ENCODE measurements around the gene NOP53. TPM values are rescaled to one million over a fixed set of nuclear protein-coding genes. Genes with fewer than 3 reads are reported as not detected.
"Not testable (repeated sequence)": the region's sequence is repeated elsewhere in the genome, so short reads cannot be mapped to it uniquely, and the experiment has no call there.

The NOP53 gene
- total and polyA plus RNA-seq, 8 donors, result 130 to 557 (median 454) TPM

DNA sequence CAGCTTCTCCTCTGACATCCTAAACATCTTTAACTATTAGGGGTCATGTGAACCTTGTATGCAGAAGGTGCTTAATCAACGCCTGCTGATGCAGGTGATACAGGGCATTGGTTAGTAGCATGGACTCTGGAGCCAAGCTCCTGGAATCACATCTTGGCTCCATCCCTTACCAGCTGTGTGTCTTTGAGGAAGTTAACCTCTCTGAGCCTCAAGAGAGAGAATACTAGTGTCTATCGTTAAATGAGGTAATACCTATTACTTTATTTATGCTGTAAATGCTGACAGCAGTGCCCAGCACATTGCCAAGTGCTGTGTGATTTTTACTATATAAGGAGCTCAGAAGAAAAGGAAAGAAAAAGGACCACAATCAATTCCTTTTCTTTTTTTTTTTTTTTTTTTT lies 22.0 kb downstream of the NOP53 start:
- intact Hi-C loops (cut with DNase I), result no loop called here
- H3K27ac ChIP-seq, result no peak overlapping the region
- TF ChIP-seq, protein P1, sequence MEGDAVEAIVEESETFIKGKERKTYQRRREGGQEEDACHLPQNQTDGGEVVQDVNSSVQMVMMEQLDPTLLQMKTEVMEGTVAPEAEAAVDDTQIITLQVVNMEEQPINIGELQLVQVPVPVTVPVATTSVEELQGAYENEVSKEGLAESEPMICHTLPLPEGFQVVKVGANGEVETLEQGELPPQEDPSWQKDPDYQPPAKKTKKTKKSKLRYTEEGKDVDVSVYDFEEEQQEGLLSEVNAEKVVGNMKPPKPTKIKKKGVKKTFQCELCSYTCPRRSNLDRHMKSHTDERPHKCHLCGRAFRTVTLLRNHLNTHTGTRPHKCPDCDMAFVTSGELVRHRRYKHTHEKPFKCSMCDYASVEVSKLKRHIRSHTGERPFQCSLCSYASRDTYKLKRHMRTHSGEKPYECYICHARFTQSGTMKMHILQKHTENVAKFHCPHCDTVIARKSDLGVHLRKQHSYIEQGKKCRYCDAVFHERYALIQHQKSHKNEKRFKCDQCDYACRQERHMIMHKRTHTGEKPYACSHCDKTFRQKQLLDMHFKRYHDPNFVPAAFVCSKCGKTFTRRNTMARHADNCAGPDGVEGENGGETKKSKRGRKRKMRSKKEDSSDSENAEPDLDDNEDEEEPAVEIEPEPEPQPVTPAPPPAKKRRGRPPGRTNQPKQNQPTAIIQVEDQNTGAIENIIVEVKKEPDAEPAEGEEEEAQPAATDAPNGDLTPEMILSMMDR (IDR thresholded peaks at IDR 0.05), result no peak

DNA sequence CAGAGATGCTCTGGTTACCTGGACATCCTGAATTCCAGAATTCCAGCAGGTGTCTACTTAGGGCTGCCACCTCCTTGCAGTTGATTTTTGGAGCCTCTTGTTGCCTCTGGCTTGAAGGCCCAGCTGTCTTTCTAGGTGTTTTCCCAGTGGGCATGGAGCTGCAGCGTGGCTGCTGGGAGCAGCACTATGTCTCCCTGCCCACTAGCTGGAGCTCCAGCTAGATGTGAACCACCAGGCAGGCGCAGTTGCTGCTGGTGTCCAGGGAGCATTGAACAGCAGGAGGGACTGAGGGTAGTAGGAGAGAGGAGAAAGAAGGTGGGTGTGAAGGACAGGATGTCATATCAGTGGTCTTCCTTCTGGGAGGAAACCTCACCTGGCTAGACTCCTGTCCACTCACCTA lies 23.3 kb downstream of the NOP53 start:
- no peaks in the 10 kb centered on the region for H3K9me3 ChIP-seq
- H3K27ac ChIP-seq, result no peak overlapping the region
- no peaks in the 10 kb centered on the region for H3K36me3 ChIP-seq
- no peaks in the 10 kb centered on the region for H3K4me1 ChIP-seq
- DNase-seq (no peak), ATAC-seq (no peak)
- H3K4me3 ChIP-seq, result no peak overlapping the region
- H3K27me3 ChIP-seq, result no peaks in the 10 kb centered on the region
- intact Hi-C loops (cut with DNase I), result no loop called here
- TF ChIP-seq, protein P1 (IDR thresholded peaks at IDR 0.05), result no peak

More for the DNA sequence above, 22.0 kb downstream of the NOP53 start:
- DNase-seq, result no peak
- Histone ChIP-seq H3K36me3 (no peaks in the 10 kb centered on the region), H3K4me3 (no peak overlapping the region), H3K9me3 (no peaks in the 10 kb centered on the region), H3K4me1 (no peaks in the 10 kb centered on the region), H3K27me3 (no peaks in the 10 kb centered on the region)
- ATAC-seq, result no peak

DNA sequence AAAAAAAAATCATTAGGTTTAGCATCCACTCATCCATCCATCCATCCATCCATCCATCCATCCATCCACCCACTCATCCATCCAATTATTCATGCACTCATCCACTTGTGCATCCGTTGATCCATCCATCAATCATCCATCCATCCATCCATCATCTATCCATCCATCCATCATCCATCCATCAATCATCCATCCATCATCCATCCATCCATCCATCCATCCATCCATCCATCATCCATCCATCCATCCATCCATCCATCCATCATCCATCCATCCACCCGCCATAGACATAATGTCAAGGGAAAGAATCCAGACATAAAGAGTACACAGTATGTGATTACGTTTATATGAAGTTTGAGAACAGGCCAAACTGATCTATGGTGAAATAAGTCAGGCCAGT lies 24.2 kb downstream of the NOP53 start:
- intact Hi-C loops (cut with DNase I), result no loop called here

DNA sequence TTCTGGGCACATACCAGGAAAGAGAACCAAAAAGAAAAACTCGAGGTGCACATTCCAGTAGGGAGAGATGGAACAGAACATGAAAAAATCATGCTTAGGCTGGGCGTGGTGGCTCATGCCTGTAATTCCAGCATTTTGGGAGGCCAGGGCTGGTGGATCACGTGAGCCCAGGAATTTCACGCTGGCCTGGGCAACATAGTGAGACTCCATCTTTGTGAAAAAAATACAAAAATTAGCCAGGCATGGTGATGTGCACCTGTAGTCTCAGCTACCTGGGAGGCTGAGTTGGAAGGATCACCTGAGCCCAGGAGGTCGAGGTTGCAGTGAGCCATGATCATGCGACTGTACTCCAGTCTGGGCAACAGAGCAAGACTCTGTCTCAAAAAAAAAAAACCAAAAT lies 25.9 kb downstream of the NOP53 start:
- H3K36me3 ChIP-seq; H3K27ac ChIP-seq; H3K27me3 ChIP-seq; intact Hi-C loops (cut with DNase I); DNase-seq; H3K4me3 ChIP-seq; ATAC-seq; H3K4me1 ChIP-seq; H3K9me3 ChIP-seq: not testable (repeated sequence)

More for the DNA sequence above, 24.2 kb downstream of the NOP53 start:
- TF ChIP-seq, protein P1 (IDR thresholded peaks at IDR 0.05), result no peak
- DNase-seq, result no peak
- no peaks in the 10 kb centered on the region for H3K9me3 ChIP-seq
- H3K27me3 ChIP-seq, result no peaks in the 10 kb centered on the region
- no peaks in the 10 kb centered on the region for H3K4me1 ChIP-seq
- H3K4me3 ChIP-seq, result no peak overlapping the region
- ATAC-seq, result no peak
- no peak overlapping the region for H3K27ac ChIP-seq
- H3K36me3 ChIP-seq, result no peaks in the 10 kb centered on the region

DNA sequence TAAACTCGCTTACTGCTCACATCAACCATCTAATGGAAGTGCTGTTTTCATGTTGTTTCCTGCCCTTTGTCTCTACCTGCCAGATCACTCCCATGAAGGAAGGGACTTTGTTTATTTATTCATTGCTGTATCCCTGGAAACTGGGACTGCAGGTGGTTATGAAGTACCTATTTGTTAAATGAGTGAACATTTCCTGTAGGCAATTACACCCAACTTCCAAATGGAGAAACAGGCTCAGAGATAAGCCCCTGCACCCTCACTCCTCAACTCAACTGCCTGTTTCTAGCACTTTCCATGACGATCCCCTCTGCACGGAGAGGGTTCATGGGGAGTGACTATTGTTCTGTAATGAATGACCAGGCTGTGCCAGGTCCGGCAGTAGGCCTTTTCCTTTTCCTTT lies 31.2 kb downstream of the NOP53 start:
- H3K4me3 ChIP-seq, result no peak overlapping the region
- intact Hi-C loops (cut with DNase I), result no loop called here
- no peaks in the 10 kb centered on the region for H3K27me3 ChIP-seq
- H3K9me3 ChIP-seq, result no peaks in the 10 kb centered on the region
- TF ChIP-seq, protein P1 (IDR thresholded peaks at IDR 0.05), result no peak
- peak; percentile 35 for ATAC-seq
- peak overlapping the region; percentile 94 to 98 for H3K27ac ChIP-seq
- H3K36me3 ChIP-seq, result peaks cover 0 to 10% of the 10 kb centered on the region in 2 donors
- H3K4me1 ChIP-seq, result peaks cover 25 to 31% of the 10 kb centered on the region in 2 donors
- DNase-seq, result peak in 1 of 4 donors; percentile 29

DNA sequence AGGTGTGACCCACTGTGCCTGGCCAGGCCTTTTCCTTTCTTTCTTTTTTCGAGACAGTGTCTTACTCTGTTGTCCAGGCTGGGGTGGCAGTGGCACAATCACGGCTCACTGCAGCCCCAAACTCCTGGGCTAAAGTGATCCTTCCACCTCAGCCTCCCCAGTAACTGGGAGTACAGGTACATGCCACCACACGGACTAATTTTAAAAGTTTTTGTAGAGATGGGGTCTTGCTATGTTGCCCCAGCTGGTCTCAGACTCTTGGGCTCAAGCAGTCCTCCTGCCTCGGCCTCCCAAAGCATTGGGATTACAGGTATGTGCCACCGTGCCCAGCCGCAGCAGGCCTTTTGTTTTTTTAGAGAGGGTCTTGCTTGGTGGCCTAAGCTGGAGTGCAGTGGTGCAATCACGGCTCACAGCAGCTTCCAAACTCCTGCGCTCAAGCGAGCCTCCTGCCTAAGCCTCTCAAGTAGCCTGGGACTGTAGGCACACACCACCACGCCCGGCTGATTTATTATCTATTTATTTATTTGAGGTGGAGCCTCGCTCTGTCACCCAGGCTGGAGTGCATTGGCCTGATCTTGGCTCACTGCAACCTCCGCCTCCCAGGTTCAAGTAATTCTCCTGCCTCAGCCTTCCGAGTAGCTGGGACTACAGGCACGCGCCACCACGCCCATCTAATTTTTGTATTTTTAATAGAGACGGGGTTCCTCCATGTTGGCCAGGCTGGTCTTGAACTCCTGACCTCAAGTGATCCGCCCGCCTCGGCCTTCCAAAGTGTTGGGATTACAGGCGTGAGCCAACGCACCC lies 32.1 kb downstream of the NOP53 start:
- peaks cover 0 to 17% of the 10 kb centered on the region in 2 donors for H3K36me3 ChIP-seq
- peak overlapping the region; percentile 74 to 92 for H3K4me3 ChIP-seq
- peak overlapping the region; percentile 94 to 98 for H3K27ac ChIP-seq
- DNase-seq; ATAC-seq; H3K9me3 ChIP-seq; H3K27me3 ChIP-seq; intact Hi-C loops (cut with DNase I): not testable (repeated sequence)
- H3K4me1 ChIP-seq, result peaks cover 29 to 31% of the 10 kb centered on the region in 2 donors

All from left lung (tissue), 10 donors.